GM21717 (cell line): ENCODE results near the gene MIX23.
"Not testable (repeated sequence)": the region's sequence is repeated elsewhere in the genome, so short reads cannot be mapped to it uniquely, and the experiment has no call there.

Source experiments
- ATAC-seq: cut with Tn5 transposase; IDR thresholded peaks from one replicate; pipeline ENCODE4 v1.9.1; 2021; ENCODE audit warnings: mild to moderate bottlenecking, moderate library complexity; ENCODE audit not compliant: unreplicated experiment

Gene MIX23

GRCh38 chr3:122392868-122393844 lies 10.1 kb upstream of the MIX23 start:
- ATAC-seq, result no peak

- no peak for ATAC-seq
Observed at GRCh38 chr3:122391681-122392446, 8.8 kb upstream of the MIX23 start.

GRCh38 chr3:122390665-122391064 lies 7.6 kb upstream of the MIX23 start:
- no peak for ATAC-seq

- no peak for ATAC-seq
Observed at GRCh38 chr3:122389892-122390291, 6.9 kb upstream of the MIX23 start.

- no peak for ATAC-seq
Observed at GRCh38 chr3:122389197-122389596, 6.2 kb upstream of the MIX23 start.

- no peak for ATAC-seq
Observed at GRCh38 chr3:122387709-122388108, 4.7 kb upstream of the MIX23 start.

- peak; percentile 88 for ATAC-seq
Observed at GRCh38 chr3:122383771-122384697, 1.0 kb upstream of the MIX23 start, which contains the start of gene FAM162A. Gene FAM162A (plus strand): TSS chr3:122384182. CDS start chr3:122384266, 84 bp downstream.

GRCh38 chr3:122377975-122378374 lies 5.1 kb downstream of the MIX23 start:
- no peak for ATAC-seq

GRCh38 chr3:122374034-122374433 lies 9.0 kb downstream of the MIX23 start:
- no peak for ATAC-seq

- no peak for ATAC-seq
Observed at GRCh38 chr3:122366379-122366749, 16.7 kb downstream of the MIX23 start.

- not testable (repeated sequence) for ATAC-seq
Observed at GRCh38 chr3:122365582-122366378, 17.3 kb downstream of the MIX23 start.

GRCh38 chr3:122365073-122365472 lies 18.0 kb downstream of the MIX23 start:
- ATAC-seq, result no peak

GRCh38 chr3:122364490-122364889 lies 18.5 kb downstream of the MIX23 start:
- ATAC-seq, result no peak

GRCh38 chr3:122362026-122362425 lies 21.0 kb downstream of the MIX23 start:
- ATAC-seq, result no peak

- no peak for ATAC-seq
Observed at GRCh38 chr3:122358703-122359032, 24.4 kb downstream of the MIX23 start.

GRCh38 chr3:122357828-122358702 lies 25.0 kb downstream of the MIX23 start:
- no peak for ATAC-seq

GRCh38 chr3:122356402-122356801 lies 26.6 kb downstream of the MIX23 start:
- ATAC-seq, result no peak

- no peak for ATAC-seq
Observed at GRCh38 chr3:122355612-122356011, 27.4 kb downstream of the MIX23 start.

GRCh38 chr3:122353893-122354401 lies 29.1 kb downstream of the MIX23 start:
- no peak for ATAC-seq
